ENCODE data around the gene CSNK2A1. TPM values are rescaled to one million over a fixed set of nuclear protein-coding genes. Genes with fewer than 3 reads are reported as not detected.

Gene CSNK2A1
- total RNA-seq, 1 experiment from 2014 or later: 229 TPM

GRCh38 chr20:435558-435957 is 108.0 kb downstream of the CSNK2A1 start:
- no peak overlapping the region for H2BK20ac ChIP-seq (ENCODE audit: low read depth, low read length, poor library complexity, severe bottlenecking)
- no peak overlapping the region for H4K8ac ChIP-seq (replicated peaks; ENCODE audit: insufficient read length, low read depth, low read length)
- Mint-ChIP-seq H3K4me3 (no peak overlapping the region), H3K36me3 (ENCODE audit: insufficient read depth in 1 of 3, low read depth in 3 of 3) (peaks cover 29 to 67% (median 61%) of the 10 kb centered on the region in 3 experiments; a peak in 6 of 7 replicates), H3K27me3 (ENCODE audit: low read depth) (peaks cover 36% of the 10 kb centered on the region), H3K4me1 (peaks cover 26 to 28% of the 10 kb centered on the region in 2 experiments), H3K9me3 (no peaks in the 10 kb centered on the region), H3K27ac (no peak overlapping the region)
- H3K79me2 ChIP-seq (ENCODE audit: insufficient read depth, low read length): no peaks in the 10 kb centered on the region
- no peak overlapping the region for H2AFZ ChIP-seq (ENCODE audit: low read length)
- H3K23me2 ChIP-seq (ENCODE audit: insufficient read length, low read depth, low read length, poor library complexity, severe bottlenecking): no peaks in the 10 kb centered on the region
- no CpG with 5 or more reads among the region's 7 CpGs for WGBS (ENCODE audit: extremely low coverage, insufficient read length, low lambda C conversion rate)
- no peak overlapping the region for H2AK5ac ChIP-seq (ENCODE audit: insufficient read length, low read length)
- H4K91ac ChIP-seq (ENCODE audit: insufficient read length, low read depth, low read length): no peak overlapping the region
- H3K9ac ChIP-seq (ENCODE audit: extremely low read depth, insufficient read length, low read length): no peak overlapping the region
- H3K4ac ChIP-seq (ENCODE audit: low read depth, low read length): no peak overlapping the region
- no peak overlapping the region for H2BK5ac ChIP-seq (ENCODE audit: insufficient read length, low read length)
- no peak overlapping the region for H3T11ph ChIP-seq (ENCODE audit: low read length)
- H2BK15ac ChIP-seq (ENCODE audit: low read depth, low read length): no peak overlapping the region
- no peak overlapping the region for H3K23ac ChIP-seq (ENCODE audit: insufficient read length, low read depth, low read length)
- no peak for DNase-seq
- no peak overlapping the region for H3K18ac ChIP-seq (ENCODE audit: insufficient read length, low read depth, low read length)
- no peaks in the 10 kb centered on the region for H3K9me3 ChIP-seq (ENCODE audit: control insufficient read depth, low read depth, low read length)
- H4K5ac ChIP-seq (ENCODE audit: insufficient read length, low read depth, low read length): no peak overlapping the region
- no peak overlapping the region for H3K56ac ChIP-seq (ENCODE audit: insufficient read length, low read depth, low read length)
- H4K20me1 ChIP-seq (ENCODE audit: control insufficient read depth, insufficient read depth, insufficient read length): no peaks in the 10 kb centered on the region
- no peak overlapping the region for H3K27ac ChIP-seq (ENCODE audit: insufficient read length, low read depth, low read length)
- H3K14ac ChIP-seq (ENCODE audit: insufficient read depth, low read length): no peak overlapping the region
- H3K4me1 ChIP-seq (ENCODE audit: insufficient read depth, low read length): peaks cover 3% of the 10 kb centered on the region; the same call in 1 of the 2 replicates
- H3K27me3 ChIP-seq (ENCODE audit: insufficient read depth, low read length): peaks cover 5% of the 10 kb centered on the region; the same call in 1 of the 2 replicates
- H3K79me1 ChIP-seq (ENCODE audit: insufficient read depth, low read depth, low read length, poor library complexity, severe bottlenecking): no peaks in the 10 kb centered on the region
- H2BK120ac ChIP-seq (ENCODE audit: low read depth, low read length, poor library complexity, severe bottlenecking): no peak overlapping the region
- no peak overlapping the region for H3K4me2 ChIP-seq (ENCODE audit: insufficient read depth, insufficient read length, low read length)
- no peak for TF ChIP-seq CTCF (conservative IDR thresholded peaks at IDR 0.05)
- no peak overlapping the region for H2BK12ac ChIP-seq (ENCODE audit: insufficient read length, low read depth, low read length)
